GM18867 (cell line): ENCODE measurements around the gene EVI5L.
A peak's percentile ranks its signal among the peaks of the same experiment; 100 is the strongest.
"Not testable (repeated sequence)": the region's sequence is repeated elsewhere in the genome, so short reads cannot be mapped to it uniquely, and the experiment has no call there.

ENCODE experiments used
- ATAC-seq: cut with Tn5 transposase; IDR thresholded peaks from one replicate; pipeline ENCODE4 v1.9.1; 2021; ENCODE audit warnings: mild to moderate bottlenecking, moderate library complexity; ENCODE audit not compliant: unreplicated experiment

The EVI5L gene

DNA sequence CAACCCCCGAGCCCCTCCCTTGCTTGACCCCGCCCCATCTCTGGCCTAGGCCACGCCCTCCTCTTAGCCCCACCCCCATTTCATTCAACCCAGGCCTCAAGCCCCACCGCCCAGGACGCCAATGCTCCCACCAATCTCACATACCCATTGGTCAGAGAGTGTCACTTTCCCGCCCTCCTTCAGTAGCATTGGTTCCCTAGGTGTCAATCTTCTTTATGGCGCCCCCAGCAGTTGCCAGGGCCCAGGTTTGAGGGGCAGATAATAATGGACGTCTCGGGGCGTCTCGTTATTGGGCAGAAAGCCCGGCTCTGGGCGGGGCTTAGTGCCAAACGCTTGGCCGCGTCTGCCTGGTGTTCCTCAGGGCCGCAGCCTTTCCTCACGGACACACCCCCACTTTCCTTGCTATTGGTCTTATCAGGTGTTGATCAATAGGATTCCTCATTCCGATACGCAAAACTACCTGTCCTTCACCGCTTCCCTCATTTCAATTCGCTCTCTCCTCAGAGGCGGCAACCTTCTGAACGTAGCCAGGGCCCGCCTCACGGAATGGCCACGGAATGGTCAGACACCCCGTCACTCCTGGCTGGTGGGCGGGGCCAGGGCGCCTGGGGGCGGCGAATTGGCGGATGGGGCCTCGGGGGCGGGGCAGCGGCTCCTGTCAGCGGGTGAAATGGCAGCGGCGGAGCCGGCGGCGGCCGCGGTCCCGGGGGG lies at the start of gene EVI5L:
Gene EVI5L (plus strand): TSS at position 658 of the 711 bp plus-strand sequence. CDS start 16,325 bp downstream, outside the sequence.
- ATAC-seq, result peak; percentile 84

GRCh38 chr19:7781157-7781556 lies 48.9 kb upstream of the EVI5L start:
- no peak for ATAC-seq

DNA sequence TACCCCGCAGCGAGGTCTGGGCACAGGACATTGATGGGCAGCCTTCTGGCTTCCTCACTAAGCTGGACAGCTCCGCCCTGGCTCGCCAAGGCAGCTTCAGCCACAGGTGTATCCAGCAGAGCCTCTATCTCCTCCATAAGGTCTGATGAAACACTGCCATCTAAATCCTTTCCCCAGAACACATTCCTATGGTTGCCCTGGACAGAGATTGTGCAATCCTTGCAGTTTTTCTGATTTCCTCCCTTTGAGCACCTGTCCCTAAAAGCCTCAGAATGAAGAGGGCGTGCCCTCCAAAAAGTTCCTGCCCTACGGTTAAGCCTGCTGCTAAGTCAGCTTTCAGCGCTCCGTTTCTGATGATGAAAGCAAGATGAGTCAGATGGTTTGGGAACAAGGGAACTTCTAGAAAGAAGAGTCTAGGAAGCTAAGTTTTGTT lies 46.0 kb upstream of the EVI5L start:
- ATAC-seq, result no peak

- ATAC-seq, result no peak
Observed at GRCh38 chr19:7784856-7785255, 45.2 kb upstream of the EVI5L start.

DNA sequence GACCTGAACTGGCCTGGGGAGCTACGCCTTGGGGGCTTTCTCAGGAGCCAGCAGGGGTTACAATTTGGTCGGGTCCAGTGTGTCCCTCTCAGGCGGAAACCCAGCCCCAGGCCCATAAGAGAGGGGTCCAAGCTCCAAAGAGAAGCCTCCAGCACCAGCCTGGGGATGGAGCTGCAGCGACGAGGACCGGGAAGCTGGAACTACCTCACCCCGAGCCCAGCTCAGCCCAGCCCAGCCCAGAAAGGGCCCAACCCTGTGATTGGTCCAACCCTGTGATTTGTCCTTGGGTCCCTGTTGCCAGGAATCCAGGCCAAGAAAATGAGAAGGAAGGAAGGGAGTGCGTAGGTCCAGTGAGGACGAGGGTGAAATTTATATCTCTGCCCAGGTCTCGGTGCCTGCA lies 42.9 kb upstream of the EVI5L start:
- no peak for ATAC-seq

GRCh38 chr19:7787602-7788177 lies 42.3 kb upstream of the EVI5L start:
- ATAC-seq, result no peak

DNA sequence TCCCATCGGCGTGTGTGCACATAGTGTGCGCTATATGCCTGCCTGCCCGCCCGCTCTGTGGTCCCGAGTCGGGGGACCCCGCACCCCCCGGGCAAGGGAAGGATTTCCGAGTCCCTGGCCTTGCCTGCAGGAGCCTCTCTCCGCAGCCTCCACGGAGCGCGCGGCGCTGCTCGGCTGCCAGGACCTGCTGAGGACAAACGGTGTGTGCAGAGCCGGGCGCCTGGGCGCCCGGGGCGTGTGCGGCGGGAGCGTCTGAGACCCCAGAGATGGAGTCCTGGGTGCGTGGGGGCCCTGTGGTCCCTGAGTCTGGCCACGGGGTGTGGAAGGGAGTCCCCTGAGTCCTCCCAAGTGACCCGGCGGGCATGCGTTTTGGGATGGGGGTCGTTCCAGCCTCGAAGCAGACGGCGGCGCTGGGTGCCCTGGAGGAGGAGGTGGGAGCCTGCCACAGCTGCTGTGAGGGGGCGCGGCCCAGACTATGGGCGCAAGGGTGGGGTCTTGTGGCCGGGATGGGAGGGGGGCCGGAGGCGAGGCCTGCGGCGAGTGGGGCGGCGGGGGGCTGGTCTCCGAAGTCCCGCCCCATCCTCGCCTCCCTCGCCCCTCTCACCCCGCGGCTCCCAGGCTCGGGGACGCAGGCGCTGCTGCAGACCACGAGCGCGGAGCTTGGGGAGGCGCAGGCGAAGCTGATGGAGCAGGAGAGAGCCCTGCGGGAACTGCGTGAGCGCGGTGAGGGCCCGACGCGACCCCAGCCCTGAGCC lies 41.7 kb upstream of the EVI5L start:
- ATAC-seq, result no peak

DNA sequence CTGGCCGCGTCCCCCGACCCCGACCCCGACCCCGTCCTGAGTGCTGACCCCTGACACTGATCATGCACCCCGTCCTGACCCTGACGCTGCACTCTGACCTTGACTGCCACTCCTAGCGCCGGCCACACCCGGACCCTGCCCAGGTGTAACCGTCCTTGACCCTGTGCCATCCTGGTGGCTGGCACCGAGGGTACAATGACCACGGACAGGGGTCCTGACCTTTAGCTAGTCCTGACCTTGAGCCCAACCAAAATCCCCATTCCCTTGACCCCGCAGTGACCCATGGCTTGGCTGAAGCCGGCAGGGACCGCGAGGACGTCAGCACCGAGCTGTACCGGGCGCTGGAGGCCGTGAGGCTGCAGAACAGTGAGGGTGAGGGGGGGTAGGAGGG lies 41.1 kb upstream of the EVI5L start:
- no peak for ATAC-seq

DNA sequence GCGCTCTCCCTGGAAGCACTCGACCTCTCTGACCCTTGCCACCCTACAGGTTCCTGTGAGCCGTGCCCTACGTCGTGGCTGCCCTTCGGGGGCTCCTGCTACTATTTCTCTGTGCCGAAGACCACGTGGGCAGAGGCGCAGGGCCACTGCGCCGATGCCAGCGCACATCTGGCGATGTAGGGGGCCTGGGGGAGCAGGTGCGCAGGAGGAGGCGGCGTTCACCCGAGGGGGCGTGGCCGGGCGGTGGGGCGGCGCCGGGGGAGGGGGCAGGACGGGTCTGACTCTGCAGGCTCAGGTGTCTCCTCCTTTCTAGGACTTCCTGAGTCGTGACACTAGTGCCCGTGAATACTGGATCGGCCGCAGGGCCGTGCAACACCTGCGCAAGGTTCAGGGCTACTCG lies 40.6 kb upstream of the EVI5L start:
- ATAC-seq, result no peak

DNA sequence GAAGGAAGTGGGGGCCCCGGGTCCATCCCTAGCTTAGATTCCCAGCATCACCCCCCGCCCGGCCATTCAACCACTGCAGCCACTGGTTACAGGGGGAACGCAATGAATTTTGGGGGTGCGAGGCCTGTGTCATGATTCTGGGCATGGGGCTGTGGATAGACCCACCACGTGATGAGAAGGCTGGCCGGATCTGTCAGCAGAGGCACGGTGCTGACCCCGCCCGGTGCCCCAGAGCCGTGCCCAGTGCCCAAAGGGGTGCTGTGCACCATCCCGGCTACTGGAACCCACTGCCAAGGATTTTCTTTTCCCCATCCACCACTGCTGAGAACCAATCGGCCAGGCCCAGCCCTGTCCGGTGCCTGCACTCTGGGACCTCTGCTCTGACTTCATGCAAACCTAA lies 39.6 kb upstream of the EVI5L start:
- ATAC-seq, result no peak

GRCh38 chr19:7792281-7792680 lies 37.7 kb upstream of the EVI5L start:
- no peak for ATAC-seq

GRCh38 chr19:7792701-7793100 lies 37.3 kb upstream of the EVI5L start:
- not testable (repeated sequence) for ATAC-seq

- ATAC-seq, result no peak
Observed at GRCh38 chr19:7793493-7793892, 36.5 kb upstream of the EVI5L start.

DNA sequence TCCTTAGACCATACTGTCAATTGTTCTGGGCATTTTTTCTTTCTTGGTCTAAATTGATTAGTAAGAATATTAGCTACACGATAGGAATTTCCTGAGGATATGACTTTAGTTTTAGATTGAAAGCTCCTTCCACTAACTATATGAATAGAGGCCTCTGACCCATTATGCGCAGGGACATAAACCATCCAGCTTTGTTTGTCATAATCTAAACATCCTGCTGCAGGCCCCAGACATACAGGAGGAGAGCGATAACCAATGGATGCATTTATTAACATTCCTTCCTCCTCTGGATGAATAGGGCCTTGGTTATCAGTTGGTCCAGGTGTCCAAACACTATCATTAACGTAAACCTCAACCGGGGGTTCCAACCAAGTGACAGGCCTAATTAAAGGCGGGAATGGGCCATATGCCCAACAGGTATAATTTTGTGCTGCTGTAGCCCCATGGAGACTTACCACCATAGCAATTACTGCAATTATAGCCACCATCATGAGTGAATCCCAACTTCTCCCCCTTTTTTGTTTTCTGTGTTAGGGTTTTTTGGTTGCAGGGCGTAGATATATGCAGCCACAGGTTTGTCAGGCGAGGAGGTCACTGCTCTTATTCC lies 34.4 kb upstream of the EVI5L start:
- ATAC-seq, result no peak

DNA sequence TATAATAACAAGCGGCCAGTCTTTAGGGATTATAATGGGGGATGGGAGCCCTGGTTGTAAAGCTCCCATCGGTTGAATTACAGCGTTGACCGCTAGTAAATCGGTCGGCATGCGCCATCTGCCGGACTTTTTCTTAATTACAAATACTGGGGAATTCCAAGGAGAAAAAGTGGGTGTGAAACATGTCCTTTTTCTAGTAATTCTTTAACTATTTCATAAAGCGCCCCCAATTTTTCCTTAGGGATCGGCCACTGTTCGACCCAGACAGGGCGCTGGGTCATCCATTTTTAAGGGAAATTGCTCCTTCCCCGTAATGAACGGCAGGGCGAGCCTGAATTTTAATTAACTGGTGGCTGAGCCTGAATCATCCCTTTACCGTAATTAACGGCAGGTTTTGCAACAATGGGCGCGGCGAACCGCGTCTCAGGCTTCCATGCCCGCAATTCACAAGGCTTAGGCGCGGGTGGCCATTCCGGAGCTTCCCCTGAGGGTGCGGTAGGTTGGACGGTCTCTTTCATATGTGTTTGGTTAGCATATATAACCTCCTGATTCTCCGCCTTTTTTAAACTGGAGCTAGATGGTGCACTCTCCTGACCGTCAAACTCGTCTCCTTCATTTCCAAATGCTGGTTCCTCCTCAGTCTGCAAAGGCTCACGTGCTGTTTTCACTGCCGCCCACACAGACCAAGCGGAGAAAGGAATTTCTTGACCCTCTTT lies 30.2 kb upstream of the EVI5L start:
- ATAC-seq, result no peak

- ATAC-seq, result no peak
Observed at GRCh38 chr19:7801020-7801570, 28.9 kb upstream of the EVI5L start.

- ATAC-seq, result no peak
Observed at GRCh38 chr19:7806234-7806633, 23.8 kb upstream of the EVI5L start.

GRCh38 chr19:7806876-7807275 lies 23.1 kb upstream of the EVI5L start:
- ATAC-seq, result no peak

GRCh38 chr19:7808108-7808507 lies 21.9 kb upstream of the EVI5L start:
- ATAC-seq, result no peak

- ATAC-seq, result no peak
Observed at GRCh38 chr19:7811989-7812388, 18.0 kb upstream of the EVI5L start.

DNA sequence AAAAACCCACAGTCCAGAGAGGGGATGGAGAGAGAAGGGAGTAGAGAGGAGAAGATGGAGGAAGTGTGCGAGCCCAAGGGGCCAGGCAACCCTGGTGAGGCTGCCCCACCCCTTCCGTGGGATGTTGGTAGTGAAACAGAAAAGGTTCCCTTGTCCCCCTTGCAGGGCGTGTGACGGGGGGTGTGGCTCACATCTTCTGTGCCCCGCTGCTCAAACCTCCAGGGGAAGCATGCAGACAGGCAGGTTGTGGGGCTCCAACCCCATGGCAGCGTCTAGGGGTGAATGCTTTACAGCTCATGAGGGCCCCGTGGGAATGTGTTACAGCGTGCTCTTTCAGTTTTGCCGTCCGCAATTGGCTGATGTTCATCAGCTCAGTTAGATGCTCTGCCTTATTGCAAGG lies 14.7 kb upstream of the EVI5L start:
- no peak for ATAC-seq
